ENCODE data around the gene SPG11. TPM values are rescaled to one million over a fixed set of nuclear protein-coding genes. Genes with fewer than 3 reads are reported as not detected.

SPG11 gene
- total RNA-seq, 5 donors from 2014 or later (not counting 1 experiment from before 2014, with no cell fraction given), result 108 to 124 (median 118) TPM

- no peaks in the 10 kb centered on the region for H3K36me3 ChIP-seq (ENCODE audit: control insufficient read depth in 2 of 2, extremely low read depth in 1 of 2, insufficient read depth in 1 of 2, low read length in 1 of 2)
- DNase-seq (no peak), ATAC-seq (replicated peaks in 1 of 4) (no peak)
- H3K27me3 Mint-ChIP-seq, result no peaks in the 10 kb centered on the region
- ChIA-PET POLR2A (interaction anchor here in 1 of 2 donors (0.6 kb wide), 1 partner anchor 46 kb away, joined by 3 read pairs; no protein-coding TSS in a partner anchor), CTCF (interaction anchor here in 1 of 2 donors (1.2 kb wide), 1 partner anchor 9 kb away, joined by 3 read pairs; no protein-coding TSS in a partner anchor)
- no peaks in the 10 kb centered on the region for H3K9me3 ChIP-seq
- no peak overlapping the region for H3K4me3 ChIP-seq (ENCODE audit: control insufficient read depth in 1 of 2, extremely low read depth in 1 of 2, low read length in 1 of 2)
- peak overlapping the region; percentile 71 to 87 for H3K27ac Mint-ChIP-seq
- H3K36me3 Mint-ChIP-seq, result peaks cover 13% of the 10 kb centered on the region
- H3K4me1 ChIP-seq (ENCODE audit: control insufficient read depth in 1 of 2, extremely low read depth in 1 of 2, insufficient read depth in 2 of 2, low read length in 2 of 2), result peaks cover 65 to 97% of the 10 kb centered on the region in 2 experiments
- WGBS (ENCODE audit: insufficient coverage), result 94% methylated on average over 2 of the region's 2 CpGs
- H3K4me1 Mint-ChIP-seq, result peaks cover 91 to 96% (median 92%) of the 10 kb centered on the region in 3 donors
- no peaks in the 10 kb centered on the region for H3K27me3 ChIP-seq (replicated peaks in 1 of 2; ENCODE audit: control insufficient read depth in 2 of 2, extremely low read depth in 1 of 2, insufficient read depth in 2 of 2, low read length in 1 of 2)
- no peak overlapping the region for H3K27ac ChIP-seq (ENCODE audit: low read length)
- H3K9me3 Mint-ChIP-seq, result no peaks in the 10 kb centered on the region
- H3K4me3 Mint-ChIP-seq, result peak overlapping the region in 1 of 3 donors; percentile 58
Measured at GRCh38 chr15:44673639-44674038, 10.2 kb upstream of the SPG11 start.

- Histone ChIP-seq H3K4me1 (ENCODE audit: control insufficient read depth in 1 of 2, extremely low read depth in 1 of 2, insufficient read depth in 2 of 2, low read length in 2 of 2) (peaks cover 60 to 89% of the 10 kb centered on the region in 2 experiments), H3K9me3 (no peaks in the 10 kb centered on the region), H3K27ac (ENCODE audit: low read length) (peak overlapping the region; percentile 65), H3K27me3 (replicated peaks in 1 of 2; ENCODE audit: control insufficient read depth in 2 of 2, extremely low read depth in 1 of 2, insufficient read depth in 2 of 2, low read length in 1 of 2) (no peaks in the 10 kb centered on the region), H3K4me3 (ENCODE audit: control insufficient read depth in 1 of 2, extremely low read depth in 1 of 2, low read length in 1 of 2) (no peak overlapping the region), H3K36me3 (ENCODE audit: control insufficient read depth in 2 of 2, extremely low read depth in 1 of 2, insufficient read depth in 1 of 2, low read length in 1 of 2) (no peaks in the 10 kb centered on the region)
- peak overlapping the region in 1 of 3 donors; percentile 56 for H3K4me3 Mint-ChIP-seq
- no peak for ATAC-seq (replicated peaks in 1 of 4)
- WGBS (ENCODE audit: insufficient coverage), result 77% methylated on average over 3 of the region's 6 CpGs
- H3K9me3 Mint-ChIP-seq, result no peaks in the 10 kb centered on the region
- peak overlapping the region; percentile 93 to 94 for H3K27ac Mint-ChIP-seq
- peaks cover 5% of the 10 kb centered on the region for H3K36me3 Mint-ChIP-seq
- POLR2A ChIA-PET, result interaction anchor here (0.6 to 1.6 kb wide), 5 partner anchors 23 to 345 kb away, joined by 3 to 6 read pairs (median 4); partner anchors contain the start of genes B2M (in 1 of the 2) and PATL2 (in 1 of the 2)
- no peaks in the 10 kb centered on the region for H3K27me3 Mint-ChIP-seq
- DNase-seq, result no peak
- CTCF ChIA-PET, result interaction anchor here in 1 of 2 donors (0.7 kb wide), 1 partner anchor 41 kb away, joined by 3 read pairs; the partner anchor contains the start of genes B2M and PATL2
- H3K4me1 Mint-ChIP-seq, result peaks cover 90 to 95% (median 95%) of the 10 kb centered on the region in 3 donors
Measured at GRCh38 chr15:44670087-44670950, 6.9 kb upstream of the SPG11 start.

DNA sequence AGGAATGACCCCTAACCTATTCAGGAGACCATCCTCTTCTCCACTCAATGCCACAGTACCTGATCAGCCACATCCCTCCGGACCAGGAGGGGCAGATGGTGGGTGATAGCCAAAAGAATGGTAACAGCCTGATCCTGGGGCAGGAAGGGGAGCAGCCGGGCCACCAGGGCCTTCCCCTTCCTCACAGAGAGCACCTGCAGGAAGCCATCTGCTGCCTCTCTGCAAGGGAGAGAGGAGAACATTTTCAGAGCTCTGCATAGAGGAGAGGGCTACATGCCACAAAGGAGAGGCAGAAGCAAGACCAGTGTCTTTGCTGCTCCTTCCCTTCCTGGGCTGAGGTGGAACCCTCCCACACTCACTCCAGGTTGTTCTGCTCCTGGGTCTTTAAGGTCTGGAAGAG lies 5.5 kb upstream of the SPG11 start:
- H3K4me3 ChIP-seq (ENCODE audit: control insufficient read depth in 1 of 2, extremely low read depth in 1 of 2, low read length in 1 of 2), result no peak overlapping the region
- CTCF ChIA-PET, result no interaction called here
- no CpG with 5 or more reads among the region's 2 CpGs for WGBS (ENCODE audit: insufficient coverage)
- Mint-ChIP-seq H3K36me3 (peaks cover 5% of the 10 kb centered on the region), H3K27me3 (no peaks in the 10 kb centered on the region), H3K4me1 (peaks cover 91 to 95% (median 92%) of the 10 kb centered on the region in 3 donors), H3K9me3 (no peaks in the 10 kb centered on the region), H3K27ac (peak overlapping the region; percentile 93 to 94), H3K4me3 (peak overlapping the region in 1 of 3 donors; percentile 58)
- no peaks in the 10 kb centered on the region for H3K27me3 ChIP-seq (replicated peaks in 1 of 2; ENCODE audit: control insufficient read depth in 2 of 2, extremely low read depth in 1 of 2, insufficient read depth in 2 of 2, low read length in 1 of 2)
- H3K4me1 ChIP-seq (ENCODE audit: control insufficient read depth in 1 of 2, extremely low read depth in 1 of 2, insufficient read depth in 2 of 2, low read length in 2 of 2), result peaks cover 67 to 90% of the 10 kb centered on the region in 2 experiments
- H3K36me3 ChIP-seq (ENCODE audit: control insufficient read depth in 2 of 2, extremely low read depth in 1 of 2, insufficient read depth in 1 of 2, low read length in 1 of 2), result no peaks in the 10 kb centered on the region
- ATAC-seq (replicated peaks in 1 of 4) (peak; percentile 56 to 70 (median 64)), DNase-seq (peak in 9 of 35 experiments; percentile 13 to 45 (median 27))
- H3K27ac ChIP-seq (ENCODE audit: low read length), result peak overlapping the region; percentile 65
- POLR2A ChIA-PET, result interaction anchor here (0.6 to 1.6 kb wide), 4 partner anchors 24 to 57 kb away, joined by 3 to 6 read pairs (median 4); partner anchors contain the start of genes B2M (in 1 of the 2) and PATL2 (in 1 of the 2)
- H3K9me3 ChIP-seq, result no peaks in the 10 kb centered on the region

DNA sequence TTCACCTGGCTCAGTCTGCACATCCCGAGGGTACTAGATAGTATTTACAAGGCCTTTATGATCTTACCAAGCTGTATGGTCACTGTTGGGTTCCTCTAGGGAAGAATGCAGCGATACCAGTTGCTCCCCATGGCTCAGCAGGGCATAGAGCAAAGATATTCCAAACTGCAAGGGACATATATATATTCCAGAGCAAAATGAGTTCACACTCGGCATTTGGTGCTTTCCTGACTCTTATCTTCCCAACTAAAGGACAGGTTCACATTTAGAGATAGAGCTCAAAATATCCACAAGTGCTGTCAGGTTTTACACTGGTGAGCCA lies 3.5 kb upstream of the SPG11 start:
- Mint-ChIP-seq H3K36me3 (no peaks in the 10 kb centered on the region), H3K27ac (peak overlapping the region; percentile 94 to 96), H3K27me3 (no peaks in the 10 kb centered on the region), H3K9me3 (no peaks in the 10 kb centered on the region), H3K4me3 (peak overlapping the region; percentile 60 to 95 (median 71)), H3K4me1 (peaks cover 79 to 83% (median 82%) of the 10 kb centered on the region in 3 donors)
- Histone ChIP-seq H3K27me3 (replicated peaks in 1 of 2; ENCODE audit: control insufficient read depth in 2 of 2, extremely low read depth in 1 of 2, insufficient read depth in 2 of 2, low read length in 1 of 2) (no peaks in the 10 kb centered on the region), H3K4me1 (ENCODE audit: control insufficient read depth in 1 of 2, extremely low read depth in 1 of 2, insufficient read depth in 2 of 2, low read length in 2 of 2) (peaks cover 72 to 81% of the 10 kb centered on the region in 2 experiments), H3K36me3 (ENCODE audit: control insufficient read depth in 2 of 2, extremely low read depth in 1 of 2, insufficient read depth in 1 of 2, low read length in 1 of 2) (no peaks in the 10 kb centered on the region), H3K27ac (ENCODE audit: low read length) (peak overlapping the region; percentile 93), H3K9me3 (no peaks in the 10 kb centered on the region), H3K4me3 (ENCODE audit: control insufficient read depth in 1 of 2, extremely low read depth in 1 of 2, low read length in 1 of 2) (peak overlapping the region in 1 of 2 donors; percentile 23)
- 100% methylated on average over 1 of the region's 3 CpGs for WGBS (ENCODE audit: insufficient coverage)
- CTCF ChIA-PET, result interaction anchor here (0.7 to 6.9 kb wide), 10 partner anchors 10 to 83 kb away, joined by 3 to 160 read pairs (median 6); partner anchors contain the start of genes B2M (in 1 of the 2), PATL2 (in 1 of the 2) and TRIM69 (in 1 of the 2)
- DNase-seq (no peak), ATAC-seq (replicated peaks in 1 of 4) (no peak)
- POLR2A ChIA-PET, result interaction anchor here (0.6 to 7.4 kb wide), 9 partner anchors 11 to 85 kb away, joined by 3 to 139 read pairs (median 5); partner anchors contain the start of genes B2M (in 2 of the 2) and PATL2 (in 2 of the 2)

DNA sequence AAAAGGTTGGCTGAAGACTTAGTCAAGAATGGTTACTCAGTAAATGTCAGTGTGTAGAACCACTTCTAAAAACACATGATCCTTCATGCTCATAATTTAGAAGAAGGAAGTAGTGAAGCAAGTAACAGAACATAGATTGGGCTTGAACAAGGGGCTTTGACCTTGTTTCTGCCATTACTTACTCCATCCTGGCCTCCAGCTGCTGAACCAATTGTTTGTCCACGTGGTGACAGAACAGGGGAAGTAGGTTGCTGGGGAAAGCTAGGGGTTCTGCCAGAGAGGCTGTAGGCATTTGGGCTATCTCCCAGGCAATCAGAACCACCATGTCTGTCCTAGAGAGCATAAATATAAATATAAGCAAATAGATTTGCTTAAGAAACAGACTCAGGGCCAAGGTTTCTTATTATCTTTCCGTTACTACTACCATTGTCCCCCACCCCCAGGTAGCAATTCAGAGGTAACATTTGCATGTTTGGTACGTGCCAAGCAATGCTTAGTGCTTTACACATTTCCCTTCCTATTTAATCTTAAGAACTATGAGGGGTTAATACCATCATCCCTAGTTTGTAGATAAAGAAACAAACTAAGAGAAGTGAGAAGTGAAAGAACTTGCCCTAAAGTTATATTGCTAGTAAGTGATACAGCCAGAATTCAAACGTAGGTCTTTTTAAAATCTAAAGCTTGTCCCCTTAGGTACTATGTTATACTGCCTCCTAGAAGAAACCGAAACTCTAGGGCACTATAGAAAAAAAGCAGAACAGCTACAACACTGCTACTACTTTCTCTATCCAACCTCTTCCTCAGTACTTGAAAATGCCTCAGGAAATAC lies 3.0 kb upstream of the SPG11 start:
- 5% methylated on average over 2 of the region's 5 CpGs for WGBS (ENCODE audit: insufficient coverage)
- CTCF ChIA-PET, result interaction anchor here (0.5 to 6.9 kb wide), 11 partner anchors 11 to 82 kb away, joined by 3 to 160 read pairs (median 5); partner anchors contain the start of genes B2M (in 1 of the 2), PATL2 (in 1 of the 2) and TRIM69 (in 1 of the 2)
- POLR2A ChIA-PET, result interaction anchor here (0.9 to 7.4 kb wide), 8 partner anchors 11 to 69 kb away, joined by 3 to 139 read pairs (median 6); partner anchors contain the start of genes B2M (in 2 of the 2) and PATL2 (in 2 of the 2)
- Mint-ChIP-seq H3K4me3 (peak overlapping the region; percentile 60 to 95 (median 71)), H3K9me3 (no peaks in the 10 kb centered on the region), H3K36me3 (no peaks in the 10 kb centered on the region), H3K4me1 (peaks cover 78 to 83% (median 80%) of the 10 kb centered on the region in 3 donors), H3K27me3 (no peaks in the 10 kb centered on the region), H3K27ac (peak overlapping the region; percentile 94 to 96)
- ATAC-seq (replicated peaks in 1 of 4), result no peak
- Histone ChIP-seq H3K36me3 (ENCODE audit: control insufficient read depth in 2 of 2, extremely low read depth in 1 of 2, insufficient read depth in 1 of 2, low read length in 1 of 2) (no peaks in the 10 kb centered on the region), H3K27me3 (replicated peaks in 1 of 2; ENCODE audit: control insufficient read depth in 2 of 2, extremely low read depth in 1 of 2, insufficient read depth in 2 of 2, low read length in 1 of 2) (no peaks in the 10 kb centered on the region), H3K4me3 (ENCODE audit: control insufficient read depth in 1 of 2, extremely low read depth in 1 of 2, low read length in 1 of 2) (peak overlapping the region; percentile 23), H3K9me3 (no peaks in the 10 kb centered on the region), H3K4me1 (ENCODE audit: control insufficient read depth in 1 of 2, extremely low read depth in 1 of 2, insufficient read depth in 2 of 2, low read length in 2 of 2) (peaks cover 68 to 80% of the 10 kb centered on the region in 2 experiments), H3K27ac (ENCODE audit: low read length) (peak overlapping the region; percentile 93)
- peak in 1 of 35 experiments; percentile 59 for DNase-seq

Data from T-cell (primary cell).